SK-N-SH (cell line): ENCODE results near the gene PCF11. TPM values are rescaled to one million over a fixed set of nuclear protein-coding genes. Genes with fewer than 3 reads are reported as not detected.

Experiments used
- CTCF ChIA-PET: fragments of 300-600, 350-600 bp; formaldehyde crosslinking; extraction: SDS; loops from one replicate; lab custom pipeline; 2021; lab: Yijun Ruan, JAX
- POLR2A ChIA-PET: fragments of 350-600 bp; sonication (Branson Sonifier 250); formaldehyde crosslinking; extraction: SDS; loops from one replicate; lab custom pipeline; 2020; ENCODE audit warnings: antibody characterized with exemption, inconsistent platforms; lab: Yijun Ruan, JAX
- DNase-seq: peaks from one replicate; pipeline ENCODE4 v3.0.0; 2012
- H2AFZ ChIP-seq: fragments of 200-600 bp; sonication (generic); 2 replicates; pipeline ENCODE4 v1.8.1; 2016; ENCODE audit warnings: antibody characterized with exemption, mild to moderate bottlenecking, low read depth
- H3F3A ChIP-seq: fragments of 200-600 bp; sonication (generic); replicated peaks from 2 replicates; pipeline ENCODE3; 2016; ENCODE audit warnings: antibody characterized with exemption, mild to moderate bottlenecking; ENCODE audit not compliant: insufficient read depth
- H3K27ac ChIP-seq, 2 experiments: fragments of 200-500 bp in 1 of 2; fragments of 200-600 bp in 1 of 2; sonication (Bioruptor generic) in 1 of 2; sonication (generic), shearing (Covaris generic) in 1 of 2; 2 replicates each; pipeline versions ENCODE4 v1.5.1 to v1.6.1; 2014 to 2016; ENCODE audit warnings: low read depth in 2 of 2, inconsistent platforms in 1 of 2, low read length in 1 of 2, mild to moderate bottlenecking in 1 of 2, mixed read lengths in 1 of 2
- H3K27me3 ChIP-seq: fragments of 200-600 bp; sonication (generic), shearing (Covaris generic); 2 replicates; pipeline ENCODE4 v1.6.1; 2016; ENCODE audit warnings: mixed run types; ENCODE audit not compliant: insufficient read depth
- H3K36me3 ChIP-seq, 2 experiments: fragments of 200-500 bp in 1 of 2; fragments of 200-600 bp in 1 of 2; sonication (Bioruptor generic) in 1 of 2; sonication (generic) in 1 of 2; replicated peaks in 1 of 2; 2 replicates each; pipeline versions ENCODE3 to v1.5.1; 2014 to 2016; ENCODE audit warnings: low read length in 1 of 2, mild to moderate bottlenecking in 1 of 2; ENCODE audit not compliant: insufficient read depth in 2 of 2, control insufficient read depth in 1 of 2
- H3K4me1 ChIP-seq, 2 experiments: fragments of 200-500 bp in 1 of 2; fragments of 200-600 bp in 1 of 2; sonication (Bioruptor generic) in 1 of 2; sonication (generic), shearing (Covaris generic) in 1 of 2; 2 replicates each; pipeline versions ENCODE4 v1.5.1 to v1.6.1; 2014 to 2016; ENCODE audit warnings: low read depth in 1 of 2, low read length in 1 of 2, mixed run types in 1 of 2; ENCODE audit not compliant: insufficient read depth in 2 of 2, control insufficient read depth in 1 of 2
- H3K4me2 ChIP-seq: fragments of 200-600 bp; sonication (generic), shearing (Covaris generic); 2 replicates; pipeline ENCODE4 v1.6.1; 2017; ENCODE audit warnings: mixed run types
- H3K4me3 ChIP-seq, 2 experiments: fragments of 200-500 bp in 1 of 2; fragments of 200-600 bp in 1 of 2; sonication (Bioruptor generic) in 1 of 2; sonication (generic), shearing (Covaris generic) in 1 of 2; 2 replicates each; pipeline versions ENCODE4 v1.5.1 to v1.8.1; 2014 to 2016; ENCODE audit warnings: low read depth in 2 of 2, inconsistent platforms in 1 of 2, low read length in 1 of 2, mild to moderate bottlenecking in 1 of 2, mixed read lengths in 1 of 2, moderate library complexity in 1 of 2
- H3K79me2 ChIP-seq: fragments of 200-600 bp; sonication (generic); 2 replicates; pipeline ENCODE4 v1.8.1; 2017; ENCODE audit warnings: mild to moderate bottlenecking; ENCODE audit not compliant: insufficient read depth
- H3K9ac ChIP-seq: fragments of 200-600 bp; sonication (generic); 2 replicates; pipeline ENCODE4 v1.6.1; 2017; ENCODE audit warnings: mixed run types
- H3K9me2 ChIP-seq: fragments of 200-600 bp; sonication (generic); 2 replicates; pipeline ENCODE4 v1.6.1; 2017; ENCODE audit warnings: mixed run types
- H3K9me3 ChIP-seq: fragments of 200-600 bp; sonication (generic); 2 replicates; pipeline ENCODE4 v1.6.1; 2017; ENCODE audit warnings: mixed run types, mild to moderate bottlenecking, moderate library complexity
- H4K20me1 ChIP-seq: fragments of 200-600 bp; sonication (generic); 2 replicates; pipeline ENCODE4 v1.6.1; 2017; ENCODE audit warnings: mild to moderate bottlenecking, mixed run types; ENCODE audit not compliant: insufficient read depth
- GABPA ChIP-seq: IDR thresholded peaks from 2 replicates; pipeline ENCODE4 v1.4.0; 2012; ENCODE audit warnings: low read depth, mild to moderate bottlenecking
- GATA2 ChIP-seq: sonication (generic); formaldehyde crosslinking; IDR thresholded peaks from 2 replicates; pipeline ENCODE4 v1.5.0; 2020; ENCODE audit warnings: mild to moderate bottlenecking, missing genetic modification reagents
- MXI1 ChIP-seq: IDR thresholded peaks from 2 replicates; pipeline ENCODE4 v1.6.1; 2012; ENCODE audit warnings: mild to moderate bottlenecking, low read depth, low read length, improper control_type of control experiment
- RCOR1 ChIP-seq: fragments of 150-350 bp; IDR thresholded peaks from 2 replicates; pipeline ENCODE4 v1.6.1; 2017; ENCODE audit warnings: antibody characterized with exemption, low read length
- RXRA ChIP-seq: IDR thresholded peaks from 2 replicates; pipeline ENCODE4 v1.4.0; 2012; ENCODE audit warnings: low read depth, mild to moderate bottlenecking, borderline replicate concordance
- SIN3A ChIP-seq: IDR thresholded peaks from 2 replicates; pipeline ENCODE4 v1.6.1; 2012; ENCODE audit warnings: low read depth, mild to moderate bottlenecking, low read length, moderate library complexity, borderline replicate concordance
- SMC3 ChIP-seq: IDR thresholded peaks from 2 replicates; pipeline ENCODE4 v1.6.1; 2012; ENCODE audit warnings: low read depth, low read length, improper control_type of control experiment
- TAF1 ChIP-seq: IDR thresholded peaks from 2 replicates; pipeline ENCODE4 v1.6.1; 2012; ENCODE audit warnings: low read depth, mild to moderate bottlenecking, low read length, moderate library complexity, borderline replicate concordance
- YY1 ChIP-seq: IDR thresholded peaks from 2 replicates; pipeline ENCODE4 v1.4.0; 2012; ENCODE audit warnings: low read depth, mild to moderate bottlenecking
- WGBS: methylation state at CpG from one replicate; pipeline ENCODE4 v1.1.6; 2017; ENCODE audit warnings: low lambda C conversion rate; 5-methylcytosine and 5-hydroxymethylcytosine counted together
- polyA plus RNA-seq, 3 experiments: library from polyadenylated mRNA; depleted of rRNA; stranded (reverse); fragments of >200 nt; gene quantifications; 2 replicates each; pipeline ENCODE4 v1.2.3, GENCODE V29; 2012
- TF ChIP-seq, protein P1 (sequence below): fragments of 150-350 bp; IDR thresholded peaks from 2 replicates; pipeline ENCODE4 v1.6.1; 2017; ENCODE audit warnings: antibody characterized with exemption, low read length, low read depth, borderline replicate concordance
- TF ChIP-seq, protein P2 (sequence below): IDR thresholded peaks from 2 replicates; pipeline ENCODE4 v1.4.0; 2012; ENCODE audit warnings: low read depth, borderline replicate concordance
- TF ChIP-seq, protein P3 (sequence below): fragments of 200-600 bp; sonication (generic); IDR thresholded peaks from 2 replicates; pipeline ENCODE4 v1.6.1; 2017; ENCODE audit warnings: antibody characterized with exemption, mild to moderate bottlenecking, moderate library complexity
- TF ChIP-seq, protein P4 (sequence below): IDR thresholded peaks from 2 replicates; pipeline ENCODE4 v1.6.1; 2012; ENCODE audit warnings: mild to moderate bottlenecking, low read depth, low read length, moderate library complexity

PCF11 gene
- polyA plus RNA-seq, 1 of the 3 experiments (the other 2 are of a cell fraction), result 22.4 TPM

DNA sequence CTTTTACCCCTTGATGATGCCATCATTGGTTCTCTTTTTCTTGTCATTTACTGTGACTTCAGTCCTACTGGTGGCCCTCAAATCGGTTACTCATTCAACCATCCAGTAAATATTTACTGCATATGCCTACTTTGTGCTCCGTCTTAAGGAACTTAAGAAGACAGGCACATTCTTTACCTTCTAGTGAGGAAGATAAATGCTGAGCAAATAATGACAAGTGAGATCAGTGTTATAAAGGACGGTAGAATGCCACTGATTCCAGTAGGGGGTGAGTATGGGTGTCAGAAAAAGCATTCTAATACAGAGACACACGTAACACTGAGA lies 38.2 kb downstream of the PCF11 start:
- POLR2A ChIA-PET, result interaction anchor here (0.7 to 0.9 kb wide), 2 partner anchors 31 to 91 kb away, joined by 3 to 5 read pairs; no protein-coding TSS in a partner anchor
- peak overlapping the region; percentile 98 for H3K9ac ChIP-seq
- peak overlapping the region; percentile 91 for H2AFZ ChIP-seq
- H3K9me3 ChIP-seq, result no peaks in the 10 kb centered on the region
- peak overlapping the region in 1 of 2 experiments; percentile 84; a peak in 2 of 4 replicates for H3K27ac ChIP-seq
- WGBS, result 51% methylated on average over 4 of the region's 4 CpGs
- H4K20me1 ChIP-seq, result no peaks in the 10 kb centered on the region
- H3K4me2 ChIP-seq, result peak overlapping the region; percentile 92
- DNase-seq, result peak; percentile 26
- CTCF ChIA-PET, result interaction anchor here (1.1 to 1.6 kb wide), 3 partner anchors 21 to 625 kb away, joined by 3 read pairs; no protein-coding TSS in a partner anchor
- peaks cover 23% of the 10 kb centered on the region for H3F3A ChIP-seq
- TF ChIP-seq, protein P1, sequence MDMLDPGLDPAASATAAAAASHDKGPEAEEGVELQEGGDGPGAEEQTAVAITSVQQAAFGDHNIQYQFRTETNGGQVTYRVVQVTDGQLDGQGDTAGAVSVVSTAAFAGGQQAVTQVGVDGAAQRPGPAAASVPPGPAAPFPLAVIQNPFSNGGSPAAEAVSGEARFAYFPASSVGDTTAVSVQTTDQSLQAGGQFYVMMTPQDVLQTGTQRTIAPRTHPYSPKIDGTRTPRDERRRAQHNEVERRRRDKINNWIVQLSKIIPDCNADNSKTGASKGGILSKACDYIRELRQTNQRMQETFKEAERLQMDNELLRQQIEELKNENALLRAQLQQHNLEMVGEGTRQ, result no peak
- TF ChIP-seq, protein P2, sequence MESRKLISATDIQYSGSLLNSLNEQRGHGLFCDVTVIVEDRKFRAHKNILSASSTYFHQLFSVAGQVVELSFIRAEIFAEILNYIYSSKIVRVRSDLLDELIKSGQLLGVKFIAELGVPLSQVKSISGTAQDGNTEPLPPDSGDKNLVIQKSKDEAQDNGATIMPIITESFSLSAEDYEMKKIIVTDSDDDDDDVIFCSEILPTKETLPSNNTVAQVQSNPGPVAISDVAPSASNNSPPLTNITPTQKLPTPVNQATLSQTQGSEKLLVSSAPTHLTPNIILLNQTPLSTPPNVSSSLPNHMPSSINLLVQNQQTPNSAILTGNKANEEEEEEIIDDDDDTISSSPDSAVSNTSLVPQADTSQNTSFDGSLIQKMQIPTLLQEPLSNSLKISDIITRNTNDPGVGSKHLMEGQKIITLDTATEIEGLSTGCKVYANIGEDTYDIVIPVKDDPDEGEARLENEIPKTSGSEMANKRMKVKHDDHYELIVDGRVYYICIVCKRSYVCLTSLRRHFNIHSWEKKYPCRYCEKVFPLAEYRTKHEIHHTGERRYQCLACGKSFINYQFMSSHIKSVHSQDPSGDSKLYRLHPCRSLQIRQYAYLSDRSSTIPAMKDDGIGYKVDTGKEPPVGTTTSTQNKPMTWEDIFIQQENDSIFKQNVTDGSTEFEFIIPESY, result no peak
- TF ChIP-seq GABPA (no peak), TAF1 (no peak), SIN3A (no peak), RXRA (no peak), GATA2 (CRISPR knock-in tag) (no peak), SMC3 (no peak), RCOR1 (no peak), MXI1 (no peak), YY1 (no peak)
- TF ChIP-seq, protein P3, sequence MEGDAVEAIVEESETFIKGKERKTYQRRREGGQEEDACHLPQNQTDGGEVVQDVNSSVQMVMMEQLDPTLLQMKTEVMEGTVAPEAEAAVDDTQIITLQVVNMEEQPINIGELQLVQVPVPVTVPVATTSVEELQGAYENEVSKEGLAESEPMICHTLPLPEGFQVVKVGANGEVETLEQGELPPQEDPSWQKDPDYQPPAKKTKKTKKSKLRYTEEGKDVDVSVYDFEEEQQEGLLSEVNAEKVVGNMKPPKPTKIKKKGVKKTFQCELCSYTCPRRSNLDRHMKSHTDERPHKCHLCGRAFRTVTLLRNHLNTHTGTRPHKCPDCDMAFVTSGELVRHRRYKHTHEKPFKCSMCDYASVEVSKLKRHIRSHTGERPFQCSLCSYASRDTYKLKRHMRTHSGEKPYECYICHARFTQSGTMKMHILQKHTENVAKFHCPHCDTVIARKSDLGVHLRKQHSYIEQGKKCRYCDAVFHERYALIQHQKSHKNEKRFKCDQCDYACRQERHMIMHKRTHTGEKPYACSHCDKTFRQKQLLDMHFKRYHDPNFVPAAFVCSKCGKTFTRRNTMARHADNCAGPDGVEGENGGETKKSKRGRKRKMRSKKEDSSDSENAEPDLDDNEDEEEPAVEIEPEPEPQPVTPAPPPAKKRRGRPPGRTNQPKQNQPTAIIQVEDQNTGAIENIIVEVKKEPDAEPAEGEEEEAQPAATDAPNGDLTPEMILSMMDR, result no peak; the same call in 1 of the 2 replicates
- TF ChIP-seq, protein P4, sequence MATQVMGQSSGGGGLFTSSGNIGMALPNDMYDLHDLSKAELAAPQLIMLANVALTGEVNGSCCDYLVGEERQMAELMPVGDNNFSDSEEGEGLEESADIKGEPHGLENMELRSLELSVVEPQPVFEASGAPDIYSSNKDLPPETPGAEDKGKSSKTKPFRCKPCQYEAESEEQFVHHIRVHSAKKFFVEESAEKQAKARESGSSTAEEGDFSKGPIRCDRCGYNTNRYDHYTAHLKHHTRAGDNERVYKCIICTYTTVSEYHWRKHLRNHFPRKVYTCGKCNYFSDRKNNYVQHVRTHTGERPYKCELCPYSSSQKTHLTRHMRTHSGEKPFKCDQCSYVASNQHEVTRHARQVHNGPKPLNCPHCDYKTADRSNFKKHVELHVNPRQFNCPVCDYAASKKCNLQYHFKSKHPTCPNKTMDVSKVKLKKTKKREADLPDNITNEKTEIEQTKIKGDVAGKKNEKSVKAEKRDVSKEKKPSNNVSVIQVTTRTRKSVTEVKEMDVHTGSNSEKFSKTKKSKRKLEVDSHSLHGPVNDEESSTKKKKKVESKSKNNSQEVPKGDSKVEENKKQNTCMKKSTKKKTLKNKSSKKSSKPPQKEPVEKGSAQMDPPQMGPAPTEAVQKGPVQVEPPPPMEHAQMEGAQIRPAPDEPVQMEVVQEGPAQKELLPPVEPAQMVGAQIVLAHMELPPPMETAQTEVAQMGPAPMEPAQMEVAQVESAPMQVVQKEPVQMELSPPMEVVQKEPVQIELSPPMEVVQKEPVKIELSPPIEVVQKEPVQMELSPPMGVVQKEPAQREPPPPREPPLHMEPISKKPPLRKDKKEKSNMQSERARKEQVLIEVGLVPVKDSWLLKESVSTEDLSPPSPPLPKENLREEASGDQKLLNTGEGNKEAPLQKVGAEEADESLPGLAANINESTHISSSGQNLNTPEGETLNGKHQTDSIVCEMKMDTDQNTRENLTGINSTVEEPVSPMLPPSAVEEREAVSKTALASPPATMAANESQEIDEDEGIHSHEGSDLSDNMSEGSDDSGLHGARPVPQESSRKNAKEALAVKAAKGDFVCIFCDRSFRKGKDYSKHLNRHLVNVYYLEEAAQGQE, result no peak
- H3K27me3 ChIP-seq, result no peaks in the 10 kb centered on the region
- H3K4me1 ChIP-seq, result peaks cover 16 to 18% of the 10 kb centered on the region in 2 experiments; a peak in 3 of 4 replicates
- peaks cover 58% of the 10 kb centered on the region for H3K79me2 ChIP-seq
- H3K4me3 ChIP-seq, result peak overlapping the region; percentile 96 to 99
- H3K9me2 ChIP-seq, result 0 out of 2 replicates have a peak, but pooled peaks cover 2% of the 10 kb centered on the region
- H3K36me3 ChIP-seq, result peaks cover 33 to 39% of the 10 kb centered on the region in 2 experiments
